Measurements from ENCODE around the gene PARP8. TPM values are rescaled to one million over a fixed set of nuclear protein-coding genes. Genes with fewer than 3 reads are reported as not detected.

Gene PARP8
- total and polyA plus RNA-seq, 9 of the 15 experiments (the other 6 are each of a cell fraction or from before 2014, with no cell fraction given) = 0.03 to 0.31 TPM; not detected in 7

DNA sequence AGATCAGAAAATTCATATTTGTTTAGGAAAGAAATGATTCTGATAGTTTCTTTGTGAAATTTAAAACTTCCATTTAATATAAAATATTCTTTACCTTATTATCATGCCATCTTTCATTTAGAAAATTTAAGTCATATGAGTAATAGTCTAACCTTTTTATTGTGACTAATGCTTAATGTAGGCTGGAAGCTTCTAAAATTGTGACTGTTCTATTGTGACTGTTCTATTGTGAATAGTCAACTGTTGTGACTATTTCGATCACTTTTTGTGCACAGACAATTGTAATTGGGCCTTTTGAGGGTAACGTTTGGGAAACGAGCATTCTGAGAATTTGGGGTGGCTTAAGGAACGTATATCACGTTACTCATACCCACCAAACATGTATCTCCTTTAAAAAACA is 100.0 kb downstream of the PARP8 start:
- peaks cover 5% of the 10 kb centered on the region; the same call in 1 of the 2 replicates for H3K9me3 ChIP-seq (replicated peaks; ENCODE audit: control insufficient read depth, insufficient read depth, low read depth, low read length)
- no peak overlapping the region for H3K27ac ChIP-seq (ENCODE audit: extremely low read depth, low read depth, low read length)
- intact Hi-C loops (cut with micrococcal nuclease) = no loop called here
- H3K4me1 ChIP-seq (replicated peaks in 1 of 2; ENCODE audit: control insufficient read depth in 2 of 2, insufficient read depth in 2 of 2, low read length in 2 of 2) = no peaks in the 10 kb centered on the region
- no peaks in the 10 kb centered on the region for H3K79me2 ChIP-seq (ENCODE audit: control insufficient read depth, insufficient read depth, low read length)
- no peak overlapping the region for H2AFZ ChIP-seq (ENCODE audit: low read depth, low read length)
- no peak for ATAC-seq
- BruUV-seq (replicated peaks) = no TSS peak
- H3K9ac ChIP-seq (ENCODE audit: insufficient read depth in 1 of 2, low read depth in 2 of 2, low read length in 2 of 2) = no peak overlapping the region
- H3K4me2 ChIP-seq (ENCODE audit: insufficient read depth, low read length) = no peak overlapping the region
- no peaks in the 10 kb centered on the region for H4K20me1 ChIP-seq (replicated peaks; ENCODE audit: control insufficient read depth, insufficient read depth, low read length)
- no peaks in the 10 kb centered on the region for H3K27me3 ChIP-seq (ENCODE audit: control insufficient read depth in 2 of 2, insufficient read depth in 2 of 2, low read length in 2 of 2)
- POLR2A ChIA-PET = no interaction called here
- DNase-seq (ENCODE audit: extremely low read depth in 1 of 4, low spot score in 3 of 4) = no peak
- 0% methylated on average over 5 of the region's 5 CpGs for WGBS (ENCODE audit: insufficient coverage, low coverage, missing lambda C conversion rate)
- H3K36me3 ChIP-seq (ENCODE audit: control insufficient read depth, insufficient read depth, low read length) = no peaks in the 10 kb centered on the region
- H3K4me3 ChIP-seq = no peak overlapping the region
- CTCF ChIA-PET (ENCODE audit: low intra/inter-chr PET ratio) = no interaction called here
- no peak for FAIRE-seq
- H3K9me1 ChIP-seq (ENCODE audit: control insufficient read depth, insufficient read depth, low read length) = no peaks in the 10 kb centered on the region
- TF ChIP-seq LEF1 (IDR thresholded peaks at IDR 0.05) = no peak
- TF ChIP-seq, protein P1, sequence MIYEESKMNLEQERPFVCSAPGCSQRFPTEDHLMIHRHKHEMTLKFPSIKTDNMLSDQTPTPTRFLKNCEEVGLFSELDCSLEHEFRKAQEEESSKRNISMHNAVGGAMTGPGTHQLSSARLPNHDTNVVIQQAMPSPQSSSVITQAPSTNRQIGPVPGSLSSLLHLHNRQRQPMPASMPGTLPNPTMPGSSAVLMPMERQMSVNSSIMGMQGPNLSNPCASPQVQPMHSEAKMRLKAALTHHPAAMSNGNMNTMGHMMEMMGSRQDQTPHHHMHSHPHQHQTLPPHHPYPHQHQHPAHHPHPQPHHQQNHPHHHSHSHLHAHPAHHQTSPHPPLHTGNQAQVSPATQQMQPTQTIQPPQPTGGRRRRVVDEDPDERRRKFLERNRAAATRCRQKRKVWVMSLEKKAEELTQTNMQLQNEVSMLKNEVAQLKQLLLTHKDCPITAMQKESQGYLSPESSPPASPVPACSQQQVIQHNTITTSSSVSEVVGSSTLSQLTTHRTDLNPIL (CRISPR knock-in tag; IDR thresholded peaks at IDR 0.05) = no peak
- TF ChIP-seq SP1 (CRISPR knock-in tag; IDR thresholded peaks at IDR 0.05) = no peak
- TF ChIP-seq ZEB2 (IDR thresholded peaks at IDR 0.05) = no peak
- in situ Hi-C loops (cut with MboI) = no loop called here

DNA sequence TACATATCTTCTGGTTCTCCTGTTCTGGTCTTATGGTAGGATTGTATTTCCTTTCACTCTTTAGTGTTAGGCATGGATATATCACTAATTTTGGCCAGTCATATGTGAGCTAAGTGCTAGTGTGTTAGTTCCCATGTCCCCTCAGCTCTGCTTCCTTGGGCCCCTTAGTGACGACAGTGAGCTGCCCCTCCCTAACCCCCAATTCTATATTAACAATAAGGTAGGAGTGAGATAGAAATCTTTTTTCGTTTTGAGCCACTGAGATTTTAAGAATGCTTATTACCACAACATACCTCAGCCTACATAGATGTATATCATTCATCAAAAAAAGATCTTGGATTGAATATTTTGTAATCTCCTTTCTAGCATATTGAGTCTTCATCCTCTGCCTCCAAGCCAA is 100.5 kb downstream of the PARP8 start:
- ATAC-seq (no peak), DNase-seq (ENCODE audit: extremely low read depth in 1 of 4, low spot score in 3 of 4) (no peak), FAIRE-seq (no peak)
- WGBS (ENCODE audit: insufficient coverage, low coverage, missing lambda C conversion rate) = 0% methylated on average over 2 of the region's 2 CpGs
- Histone ChIP-seq H3K9ac (ENCODE audit: insufficient read depth in 1 of 2, low read depth in 2 of 2, low read length in 2 of 2) (no peak overlapping the region), H2AFZ (ENCODE audit: low read depth, low read length) (no peak overlapping the region), H3K4me3 (no peak overlapping the region), H3K27me3 (ENCODE audit: control insufficient read depth in 2 of 2, insufficient read depth in 2 of 2, low read length in 2 of 2) (no peaks in the 10 kb centered on the region), H4K20me1 (replicated peaks; ENCODE audit: control insufficient read depth, insufficient read depth, low read length) (no peaks in the 10 kb centered on the region), H3K79me2 (ENCODE audit: control insufficient read depth, insufficient read depth, low read length) (no peaks in the 10 kb centered on the region), H3K4me1 (replicated peaks in 1 of 2; ENCODE audit: control insufficient read depth in 2 of 2, insufficient read depth in 2 of 2, low read length in 2 of 2) (no peaks in the 10 kb centered on the region), H3K4me2 (ENCODE audit: insufficient read depth, low read length) (no peak overlapping the region), H3K27ac (ENCODE audit: extremely low read depth, low read depth, low read length) (no peak overlapping the region), H3K9me3 (replicated peaks; ENCODE audit: control insufficient read depth, insufficient read depth, low read depth, low read length) (peaks cover 5% of the 10 kb centered on the region; the same call in 1 of the 2 replicates), H3K36me3 (ENCODE audit: control insufficient read depth, insufficient read depth, low read length) (no peaks in the 10 kb centered on the region), H3K9me1 (ENCODE audit: control insufficient read depth, insufficient read depth, low read length) (no peaks in the 10 kb centered on the region)
- no TSS peak for BruUV-seq (replicated peaks)
- POLR2A ChIA-PET = interaction anchor here (0.9 kb wide), 1 partner anchor 28 kb away, joined by 4 read pairs; no protein-coding TSS in a partner anchor
- intact Hi-C loops (cut with micrococcal nuclease) (no loop called here), in situ Hi-C loops (cut with MboI) (no loop called here)
- CTCF ChIA-PET (ENCODE audit: low intra/inter-chr PET ratio) = no interaction called here
- TF ChIP-seq, protein P2, sequence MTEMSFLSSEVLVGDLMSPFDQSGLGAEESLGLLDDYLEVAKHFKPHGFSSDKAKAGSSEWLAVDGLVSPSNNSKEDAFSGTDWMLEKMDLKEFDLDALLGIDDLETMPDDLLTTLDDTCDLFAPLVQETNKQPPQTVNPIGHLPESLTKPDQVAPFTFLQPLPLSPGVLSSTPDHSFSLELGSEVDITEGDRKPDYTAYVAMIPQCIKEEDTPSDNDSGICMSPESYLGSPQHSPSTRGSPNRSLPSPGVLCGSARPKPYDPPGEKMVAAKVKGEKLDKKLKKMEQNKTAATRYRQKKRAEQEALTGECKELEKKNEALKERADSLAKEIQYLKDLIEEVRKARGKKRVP (CRISPR knock-in tag; IDR thresholded peaks at IDR 0.05) = no peak
- no peak for TF ChIP-seq TRIM28 (IDR thresholded peaks at IDR 0.05)
- no peak for TF ChIP-seq SMARCE1 (IDR thresholded peaks at IDR 0.05)
- no peak for TF ChIP-seq CHAMP1 (IDR thresholded peaks at IDR 0.05)
- TF ChIP-seq PTRF (tag; IDR thresholded peaks at IDR 0.05) = no peak
- no peak for TF ChIP-seq RUNX1 (IDR thresholded peaks at IDR 0.05; ENCODE audit: low read depth)
